Heart left ventricle (tissue), 13 donors: ENCODE data around the gene MTCH2.

Experiments
- CTCF ChIP-seq, 12 donors: fragments of 200-600 bp; sonication (generic) in 4 of 12; IDR thresholded peaks; one replicate each; pipeline versions ENCODE4 v1.5.0 to v1.8.0; 2018 to 2022; ENCODE audit warnings: antibody characterized with exemption in 12 of 12, mild to moderate bottlenecking in 5 of 12
- POLR2A ChIP-seq, 2 donors: fragments of 450-650 bp; IDR thresholded peaks; one replicate each; pipeline ENCODE4 v1.6.1; 2017; ENCODE audit warnings: antibody characterized with exemption in 2 of 2, mild to moderate bottlenecking in 2 of 2, moderate library complexity in 2 of 2
- donor health status: ischemic (EF 13 %, LVEDD 7.1; RV severe dilation, severe dysfunction).
- donor health status: DM: no; HTN: yes; CAD: no.
- donor health status: DM: no; HTN: no; CAD: no.
- donor health status: ischemic (EF 25% LVEDD 6.9; RV normal size, moderate dysfunction).
- donor health status: ischemic (EF 25% LVEDD 5.7; RV mildly dilated, moderate dysfunction).
- donor health status: ischemic (EF 35%, LVEDD 5.7; RV mildly dilated, moderate dysfunction).
- donor health status: nonischemic (EF 11% LVEDD 7.7; RV severe dilation, severe dysfunction).
- donor health status: DM: yes; HTN: yes; CAD: no.
- donor health status: PGD.
- donor health status: ischemic (EF 29% LVEDD 5.4; RV normal size, mild dysfunction).
- donor health status: nonischemic (EF 23%, LVEDD 6.1; RV moderate dilation, normal function).

GRCh38 chr11:47659276-47659675, 16.9 kb upstream of the MTCH2 start:
- TF ChIP-seq CTCF (IDR thresholded peaks at IDR 0.05) (no peak), POLR2A (IDR thresholded peaks at IDR 0.05) (no peak)
